Dendritic cell treated with granulocyte-macrophage colony-stimulating factor and Interleukin-4, amounts not matched to agents 40 ng/mL and 50 ng/mL, for 4 days (primary cell): ENCODE results near the gene SRRM4.

ENCODE experiments used
- H3K27ac Mint-ChIP-seq: one replicate; pipeline ENCODE4 v1.8.0; 2022; ENCODE audit warnings: mild to moderate bottlenecking, mixed read lengths
- H3K27me3 Mint-ChIP-seq: one replicate; pipeline ENCODE4 v1.8.0; 2022; ENCODE audit warnings: mild to moderate bottlenecking, mixed read lengths
- H3K36me3 Mint-ChIP-seq: one replicate; pipeline ENCODE4 v1.8.0; 2022; ENCODE audit warnings: low read depth, mixed read lengths
- H3K4me1 Mint-ChIP-seq: one replicate; pipeline ENCODE4 v1.8.0; 2022; ENCODE audit warnings: low read depth, mixed read lengths
- H3K4me3 Mint-ChIP-seq: one replicate; pipeline ENCODE4 v1.8.0; 2022; ENCODE audit warnings: mild to moderate bottlenecking, moderate library complexity, mixed read lengths
- H3K9me3 Mint-ChIP-seq: one replicate; pipeline ENCODE4 v1.8.0; 2022; ENCODE audit warnings: mixed read lengths
- intact Hi-C: fragments of 100-400 bp; cut with micrococcal nuclease; formaldehyde crosslinking; loops from one replicate; pipeline ENCODE4 v1.15.0; 2022

Gene SRRM4

GRCh38 chr12:119158402-119158801 is 177.1 kb downstream of the SRRM4 start:
- H3K27me3 Mint-ChIP-seq = peaks cover 9% of the 10 kb centered on the region
- H3K36me3 Mint-ChIP-seq = no peaks in the 10 kb centered on the region
- no peak overlapping the region for H3K4me3 Mint-ChIP-seq
- peaks cover 6% of the 10 kb centered on the region for H3K4me1 Mint-ChIP-seq
- no peak overlapping the region for H3K27ac Mint-ChIP-seq
- intact Hi-C loops = no loop called here
- peaks cover 10% of the 10 kb centered on the region for H3K9me3 Mint-ChIP-seq

GRCh38 chr12:119159844-119160243 is 178.5 kb downstream of the SRRM4 start:
- Mint-ChIP-seq H3K27ac (no peak overlapping the region), H3K27me3 (peaks cover 3% of the 10 kb centered on the region), H3K4me3 (no peak overlapping the region), H3K36me3 (no peaks in the 10 kb centered on the region), H3K4me1 (no peaks in the 10 kb centered on the region), H3K9me3 (no peaks in the 10 kb centered on the region)
- intact Hi-C loops = no loop called here

- no peak overlapping the region for H3K27ac Mint-ChIP-seq
These were observed 186.6 kb downstream of the SRRM4 start for GRCh38 chr12:119167902-119168301.

GRCh38 chr12:119168721-119169120 is 187.4 kb downstream of the SRRM4 start:
- Mint-ChIP-seq H3K4me3 (no peak overlapping the region), H3K4me1 (no peaks in the 10 kb centered on the region), H3K9me3 (no peaks in the 10 kb centered on the region), H3K27me3 (peaks cover 1% of the 10 kb centered on the region), H3K27ac (no peak overlapping the region), H3K36me3 (no peaks in the 10 kb centered on the region)
- intact Hi-C loops = no loop called here

More at GRCh38 chr12:119167902-119168301, 186.6 kb downstream of the SRRM4 start:
- no peaks in the 10 kb centered on the region for H3K36me3 Mint-ChIP-seq
- intact Hi-C loops = no loop called here
- no peaks in the 10 kb centered on the region for H3K4me1 Mint-ChIP-seq
- H3K27me3 Mint-ChIP-seq = peaks cover 1% of the 10 kb centered on the region
- no peak overlapping the region for H3K4me3 Mint-ChIP-seq
- no peaks in the 10 kb centered on the region for H3K9me3 Mint-ChIP-seq

- no peaks in the 10 kb centered on the region for H3K36me3 Mint-ChIP-seq
- H3K27ac Mint-ChIP-seq = no peak overlapping the region
- intact Hi-C loops = no loop called here
These were observed 187.8 kb downstream of the SRRM4 start for GRCh38 chr12:119169150-119169549.

GRCh38 chr12:119171291-119171690 is 189.9 kb downstream of the SRRM4 start:
- Mint-ChIP-seq H3K9me3 (no peaks in the 10 kb centered on the region), H3K27me3 (no peaks in the 10 kb centered on the region), H3K36me3 (no peaks in the 10 kb centered on the region), H3K27ac (no peak overlapping the region), H3K4me3 (no peak overlapping the region), H3K4me1 (no peaks in the 10 kb centered on the region)
- intact Hi-C loops = no loop called here

More at GRCh38 chr12:119169150-119169549, 187.8 kb downstream of the SRRM4 start:
- no peak overlapping the region for H3K4me3 Mint-ChIP-seq
- H3K4me1 Mint-ChIP-seq = no peaks in the 10 kb centered on the region
- peaks cover 1% of the 10 kb centered on the region for H3K27me3 Mint-ChIP-seq
- no peaks in the 10 kb centered on the region for H3K9me3 Mint-ChIP-seq

- no peak overlapping the region for H3K27ac Mint-ChIP-seq
- H3K9me3 Mint-ChIP-seq = no peaks in the 10 kb centered on the region
- H3K4me3 Mint-ChIP-seq = no peak overlapping the region
- intact Hi-C loops = no loop called here
- H3K36me3 Mint-ChIP-seq = no peaks in the 10 kb centered on the region
- H3K4me1 Mint-ChIP-seq = no peaks in the 10 kb centered on the region
- peaks cover 2% of the 10 kb centered on the region for H3K27me3 Mint-ChIP-seq
These were observed 190.5 kb downstream of the SRRM4 start for GRCh38 chr12:119171691-119172425.

GRCh38 chr12:119175081-119175480 is 193.7 kb downstream of the SRRM4 start:
- Mint-ChIP-seq H3K9me3 (no peaks in the 10 kb centered on the region), H3K36me3 (no peaks in the 10 kb centered on the region), H3K27ac (no peak overlapping the region), H3K4me3 (no peak overlapping the region), H3K27me3 (peaks cover 14% of the 10 kb centered on the region), H3K4me1 (no peaks in the 10 kb centered on the region)
- intact Hi-C loops = no loop called here

GRCh38 chr12:119176267-119177055 is 195.1 kb downstream of the SRRM4 start:
- H3K27me3 Mint-ChIP-seq = peaks cover 14% of the 10 kb centered on the region
- H3K27ac Mint-ChIP-seq = no peak overlapping the region
- H3K9me3 Mint-ChIP-seq = no peaks in the 10 kb centered on the region
- H3K4me1 Mint-ChIP-seq = no peaks in the 10 kb centered on the region
- H3K36me3 Mint-ChIP-seq = no peaks in the 10 kb centered on the region
- intact Hi-C loops = no loop called here
- H3K4me3 Mint-ChIP-seq = no peak overlapping the region

- H3K4me1 Mint-ChIP-seq = no peaks in the 10 kb centered on the region
- no peak overlapping the region for H3K4me3 Mint-ChIP-seq
- H3K27me3 Mint-ChIP-seq = peaks cover 14% of the 10 kb centered on the region
- no peaks in the 10 kb centered on the region for H3K36me3 Mint-ChIP-seq
- intact Hi-C loops = no loop called here
- no peak overlapping the region for H3K27ac Mint-ChIP-seq
- H3K9me3 Mint-ChIP-seq = no peaks in the 10 kb centered on the region
These were observed 195.7 kb downstream of the SRRM4 start for GRCh38 chr12:119177056-119177325.

GRCh38 chr12:119177724-119178380 is 196.5 kb downstream of the SRRM4 start:
- Mint-ChIP-seq H3K4me1 (no peaks in the 10 kb centered on the region), H3K4me3 (no peak overlapping the region), H3K27ac (no peak overlapping the region), H3K36me3 (no peaks in the 10 kb centered on the region), H3K9me3 (no peaks in the 10 kb centered on the region), H3K27me3 (peaks cover 14% of the 10 kb centered on the region)
- intact Hi-C loops = no loop called here

GRCh38 chr12:119178544-119179334 is 197.4 kb downstream of the SRRM4 start, which contains the start of gene HSPB8:
HSPB8 (plus strand) TSS chr12:119178931; CDS start chr12:119179313, 382 bp downstream.
- Mint-ChIP-seq H3K9me3 (no peaks in the 10 kb centered on the region), H3K27ac (no peak within 1 kb of the TSS), H3K36me3 (no peaks in the 10 kb centered on the region), H3K27me3 (peaks cover 14% of the 10 kb centered on the region), H3K4me1 (no peaks in the 10 kb centered on the region), H3K4me3 (no peak within 1 kb of the TSS)
- intact Hi-C loops = no loop called here

GRCh38 chr12:119179335-119180021 is 198.1 kb downstream of the SRRM4 start:
- H3K4me1 Mint-ChIP-seq = no peaks in the 10 kb centered on the region
- no peak overlapping the region for H3K4me3 Mint-ChIP-seq
- H3K27me3 Mint-ChIP-seq = peaks cover 14% of the 10 kb centered on the region
- no peaks in the 10 kb centered on the region for H3K9me3 Mint-ChIP-seq
- no peak overlapping the region for H3K27ac Mint-ChIP-seq
- no peaks in the 10 kb centered on the region for H3K36me3 Mint-ChIP-seq
- intact Hi-C loops = no loop called here
